Measurements from ENCODE around the gene KLHL36.

Gene KLHL36

DNA sequence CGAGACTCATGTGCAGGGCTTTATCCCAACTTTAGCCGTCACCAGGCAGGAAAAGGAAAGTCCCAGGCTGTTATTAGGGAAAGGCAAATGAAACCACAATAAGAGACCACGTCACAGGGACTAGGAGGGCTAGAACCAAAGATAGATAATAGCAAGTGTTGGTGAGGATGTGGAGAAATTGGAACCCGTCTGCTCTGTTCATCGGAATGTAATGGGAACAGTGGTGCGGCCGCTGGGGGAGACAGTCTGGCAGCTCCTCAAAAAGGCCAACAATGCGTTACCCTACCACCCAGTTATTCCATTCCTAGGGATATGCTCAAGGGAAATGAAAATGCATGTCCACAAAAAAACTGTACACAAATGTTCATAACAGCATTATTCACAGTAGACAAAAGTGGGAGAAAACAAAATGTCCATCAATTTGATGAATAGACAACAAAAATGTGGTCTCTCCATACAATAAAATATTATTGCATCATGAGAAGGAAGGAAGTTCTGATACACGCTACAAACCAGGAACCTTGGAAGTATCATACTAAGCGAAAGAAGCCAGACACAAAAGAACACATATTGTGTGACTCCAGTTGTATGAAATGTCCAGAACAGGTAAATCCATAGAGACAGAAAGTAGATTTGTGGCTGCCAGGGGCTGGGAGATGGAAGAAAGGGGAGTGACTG, 32.0 kb downstream of the KLHL36 start:
- ATAC-seq = no peak
- TF ChIP-seq GLIS3 (CRISPR knock-in tag; IDR thresholded peaks at IDR 0.05) (no peak), ZC3H10 (CRISPR knock-in tag; IDR thresholded peaks at IDR 0.05) (no peak), ISL1 (CRISPR knock-in tag; IDR thresholded peaks at IDR 0.05) (no peak), PPARA (CRISPR knock-in tag; IDR thresholded peaks at IDR 0.05; ENCODE audit: borderline replicate concordance) (no peak), TOX (CRISPR knock-in tag; IDR thresholded peaks at IDR 0.05; ENCODE audit: borderline replicate concordance) (no peak), ARNTL (CRISPR knock-in tag; IDR thresholded peaks at IDR 0.05; ENCODE audit: borderline replicate concordance, low read depth) (no peak), ESRRG (CRISPR knock-in tag; IDR thresholded peaks at IDR 0.05) (no peak), ZNF8 (CRISPR knock-in tag; IDR thresholded peaks at IDR 0.05) (no peak), BACH2 (CRISPR knock-in tag; IDR thresholded peaks at IDR 0.05; ENCODE audit: borderline replicate concordance) (no peak), SNAI2 (CRISPR knock-in tag; IDR thresholded peaks at IDR 0.05) (no peak), RARB (CRISPR knock-in tag; IDR thresholded peaks at IDR 0.05) (no peak), TCF4 (CRISPR knock-in tag; IDR thresholded peaks at IDR 0.05; ENCODE audit: borderline replicate concordance) (no peak)
- TF ChIP-seq, protein P1, sequence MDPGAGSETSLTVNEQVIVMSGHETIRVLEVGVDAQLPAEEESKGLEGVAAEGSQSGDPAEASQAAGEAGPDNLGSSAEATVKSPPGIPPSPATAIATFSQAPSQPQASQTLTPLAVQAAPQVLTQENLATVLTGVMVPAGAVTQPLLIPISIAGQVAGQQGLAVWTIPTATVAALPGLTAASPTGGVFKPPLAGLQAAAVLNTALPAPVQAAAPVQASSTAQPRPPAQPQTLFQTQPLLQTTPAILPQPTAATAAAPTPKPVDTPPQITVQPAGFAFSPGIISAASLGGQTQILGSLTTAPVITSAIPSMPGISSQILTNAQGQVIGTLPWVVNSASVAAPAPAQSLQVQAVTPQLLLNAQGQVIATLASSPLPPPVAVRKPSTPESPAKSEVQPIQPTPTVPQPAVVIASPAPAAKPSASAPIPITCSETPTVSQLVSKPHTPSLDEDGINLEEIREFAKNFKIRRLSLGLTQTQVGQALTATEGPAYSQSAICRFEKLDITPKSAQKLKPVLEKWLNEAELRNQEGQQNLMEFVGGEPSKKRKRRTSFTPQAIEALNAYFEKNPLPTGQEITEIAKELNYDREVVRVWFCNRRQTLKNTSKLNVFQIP (CRISPR knock-in tag; IDR thresholded peaks at IDR 0.05; ENCODE audit: borderline replicate concordance, low read depth) = no peak
- TF ChIP-seq, protein P2, sequence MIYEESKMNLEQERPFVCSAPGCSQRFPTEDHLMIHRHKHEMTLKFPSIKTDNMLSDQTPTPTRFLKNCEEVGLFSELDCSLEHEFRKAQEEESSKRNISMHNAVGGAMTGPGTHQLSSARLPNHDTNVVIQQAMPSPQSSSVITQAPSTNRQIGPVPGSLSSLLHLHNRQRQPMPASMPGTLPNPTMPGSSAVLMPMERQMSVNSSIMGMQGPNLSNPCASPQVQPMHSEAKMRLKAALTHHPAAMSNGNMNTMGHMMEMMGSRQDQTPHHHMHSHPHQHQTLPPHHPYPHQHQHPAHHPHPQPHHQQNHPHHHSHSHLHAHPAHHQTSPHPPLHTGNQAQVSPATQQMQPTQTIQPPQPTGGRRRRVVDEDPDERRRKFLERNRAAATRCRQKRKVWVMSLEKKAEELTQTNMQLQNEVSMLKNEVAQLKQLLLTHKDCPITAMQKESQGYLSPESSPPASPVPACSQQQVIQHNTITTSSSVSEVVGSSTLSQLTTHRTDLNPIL (CRISPR knock-in tag; IDR thresholded peaks at IDR 0.05; ENCODE audit: low read depth) = no peak

DNA sequence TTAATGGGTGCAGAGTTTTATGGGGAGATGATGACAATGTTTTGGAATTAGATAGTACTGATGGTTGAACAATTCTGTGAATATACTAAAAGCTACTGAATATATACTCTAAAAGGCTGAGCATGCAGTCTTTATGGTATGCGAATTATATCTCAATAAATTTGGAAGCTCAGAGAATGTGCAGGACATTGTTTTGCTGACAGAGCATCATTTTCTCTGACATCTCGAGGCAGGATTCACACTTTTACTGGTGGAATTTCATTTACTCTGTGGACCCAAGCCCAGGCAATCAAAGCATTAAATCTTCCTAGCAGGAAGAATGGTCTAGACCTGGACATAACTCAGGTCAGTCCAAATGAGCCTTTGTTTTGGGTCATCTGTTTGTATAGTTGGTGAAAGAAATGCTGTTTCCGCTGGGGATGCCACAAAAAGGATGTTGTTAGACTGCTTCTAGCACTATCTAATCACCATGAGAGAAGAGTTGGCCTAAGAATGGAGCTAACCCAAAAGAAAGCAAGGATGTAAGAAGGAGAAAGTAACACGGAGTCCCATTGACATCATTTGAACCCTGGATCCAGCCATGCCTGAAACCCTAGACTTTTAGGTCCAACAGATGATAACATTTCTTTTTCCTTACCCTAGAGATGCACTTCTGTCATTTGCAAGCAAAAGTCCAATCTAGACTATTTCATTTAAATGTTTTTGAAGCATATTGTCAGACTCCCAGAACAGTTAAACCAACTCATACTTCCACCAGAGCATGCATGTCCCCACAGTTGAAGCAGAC, 32.7 kb downstream of the KLHL36 start:
- ATAC-seq = no peak
- TF ChIP-seq BACH2 (CRISPR knock-in tag; IDR thresholded peaks at IDR 0.05; ENCODE audit: borderline replicate concordance) = no peak
- TF ChIP-seq, protein P3, sequence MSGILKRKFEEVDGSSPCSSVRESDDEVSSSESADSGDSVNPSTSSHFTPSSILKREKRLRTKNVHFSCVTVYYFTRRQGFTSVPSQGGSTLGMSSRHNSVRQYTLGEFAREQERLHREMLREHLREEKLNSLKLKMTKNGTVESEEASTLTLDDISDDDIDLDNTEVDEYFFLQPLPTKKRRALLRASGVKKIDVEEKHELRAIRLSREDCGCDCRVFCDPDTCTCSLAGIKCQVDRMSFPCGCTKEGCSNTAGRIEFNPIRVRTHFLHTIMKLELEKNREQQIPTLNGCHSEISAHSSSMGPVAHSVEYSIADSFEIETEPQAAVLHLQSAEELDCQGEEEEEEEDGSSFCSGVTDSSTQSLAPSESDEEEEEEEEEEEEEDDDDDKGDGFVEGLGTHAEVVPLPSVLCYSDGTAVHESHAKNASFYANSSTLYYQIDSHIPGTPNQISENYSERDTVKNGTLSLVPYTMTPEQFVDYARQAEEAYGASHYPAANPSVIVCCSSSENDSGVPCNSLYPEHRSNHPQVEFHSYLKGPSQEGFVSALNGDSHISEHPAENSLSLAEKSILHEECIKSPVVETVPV (CRISPR knock-in tag; IDR thresholded peaks at IDR 0.05) = no peak
- TF ChIP-seq, protein P4, sequence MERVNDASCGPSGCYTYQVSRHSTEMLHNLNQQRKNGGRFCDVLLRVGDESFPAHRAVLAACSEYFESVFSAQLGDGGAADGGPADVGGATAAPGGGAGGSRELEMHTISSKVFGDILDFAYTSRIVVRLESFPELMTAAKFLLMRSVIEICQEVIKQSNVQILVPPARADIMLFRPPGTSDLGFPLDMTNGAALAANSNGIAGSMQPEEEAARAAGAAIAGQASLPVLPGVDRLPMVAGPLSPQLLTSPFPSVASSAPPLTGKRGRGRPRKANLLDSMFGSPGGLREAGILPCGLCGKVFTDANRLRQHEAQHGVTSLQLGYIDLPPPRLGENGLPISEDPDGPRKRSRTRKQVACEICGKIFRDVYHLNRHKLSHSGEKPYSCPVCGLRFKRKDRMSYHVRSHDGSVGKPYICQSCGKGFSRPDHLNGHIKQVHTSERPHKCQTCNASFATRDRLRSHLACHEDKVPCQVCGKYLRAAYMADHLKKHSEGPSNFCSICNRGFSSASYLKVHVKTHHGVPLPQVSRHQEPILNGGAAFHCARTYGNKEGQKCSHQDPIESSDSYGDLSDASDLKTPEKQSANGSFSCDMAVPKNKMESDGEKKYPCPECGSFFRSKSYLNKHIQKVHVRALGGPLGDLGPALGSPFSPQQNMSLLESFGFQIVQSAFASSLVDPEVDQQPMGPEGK (CRISPR knock-in tag; IDR thresholded peaks at IDR 0.05; ENCODE audit: borderline replicate concordance) = no peak
- no peak for TF ChIP-seq GLIS3 (CRISPR knock-in tag; IDR thresholded peaks at IDR 0.05)

DNA sequence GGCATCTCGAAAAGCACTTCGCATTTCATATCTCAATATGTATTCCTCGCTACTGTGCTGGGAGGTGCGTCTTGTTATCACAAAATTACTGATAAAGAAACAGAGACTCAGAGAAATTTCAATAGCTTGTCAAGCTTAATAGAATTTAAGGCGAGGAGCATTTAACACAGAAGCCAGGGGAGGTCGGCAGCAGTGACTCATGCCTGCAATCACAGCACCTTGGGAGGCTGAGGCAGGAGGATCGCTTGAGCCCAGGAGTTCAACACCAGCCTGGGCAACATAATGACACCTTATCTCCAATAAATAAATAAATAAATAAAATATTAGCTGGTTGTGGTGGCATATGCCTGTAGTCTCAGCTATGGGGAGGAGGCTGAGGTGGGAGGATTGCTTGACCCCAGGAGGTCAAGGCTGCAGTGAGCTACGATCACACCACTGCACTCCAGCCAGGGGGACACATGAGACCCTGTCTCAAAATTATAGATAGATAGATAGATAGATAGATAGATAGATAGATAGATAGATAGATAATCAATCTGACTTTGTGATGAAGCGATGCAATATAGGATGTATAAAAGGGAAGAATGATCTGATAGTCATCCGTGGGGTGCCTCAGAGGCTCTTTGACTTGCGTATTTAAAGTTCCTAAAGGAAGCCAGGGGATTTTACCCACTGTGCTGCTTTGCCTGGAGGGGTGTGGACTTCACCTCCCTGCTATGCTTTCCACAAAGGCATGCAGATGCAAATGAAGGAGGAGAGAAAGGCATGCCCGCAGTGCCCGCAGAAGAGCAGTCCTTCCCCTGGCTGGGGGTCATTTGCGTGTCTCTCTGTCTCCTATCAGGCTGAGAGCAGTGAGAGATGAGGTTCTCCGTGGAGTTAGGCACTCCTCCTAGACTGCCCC, 35.6 kb downstream of the KLHL36 start:
- TF ChIP-seq ZFP3 (CRISPR knock-in tag; IDR thresholded peaks at IDR 0.05) (no peak), SNAI2 (CRISPR knock-in tag; IDR thresholded peaks at IDR 0.05) (no peak), ESRRG (CRISPR knock-in tag; IDR thresholded peaks at IDR 0.05) (no peak), PPARA (CRISPR knock-in tag; IDR thresholded peaks at IDR 0.05; ENCODE audit: borderline replicate concordance) (no peak), ISL1 (CRISPR knock-in tag; IDR thresholded peaks at IDR 0.05) (no peak), TCF4 (CRISPR knock-in tag; IDR thresholded peaks at IDR 0.05; ENCODE audit: borderline replicate concordance) (no peak), TOX (CRISPR knock-in tag; IDR thresholded peaks at IDR 0.05; ENCODE audit: borderline replicate concordance) (no peak), RARB (CRISPR knock-in tag; IDR thresholded peaks at IDR 0.05) (no peak), OSR1 (CRISPR knock-in tag; IDR thresholded peaks at IDR 0.05) (no peak), ZNF70 (CRISPR knock-in tag; IDR thresholded peaks at IDR 0.05) (no peak), ZFP30 (CRISPR knock-in tag; IDR thresholded peaks at IDR 0.05) (no peak), GLIS3 (CRISPR knock-in tag; IDR thresholded peaks at IDR 0.05) (no peak)
- TF ChIP-seq, protein P2 (CRISPR knock-in tag; IDR thresholded peaks at IDR 0.05; ENCODE audit: low read depth) = no peak
- TF ChIP-seq, protein P4 (CRISPR knock-in tag; IDR thresholded peaks at IDR 0.05; ENCODE audit: borderline replicate concordance) = no peak
- no peak for ATAC-seq

Data from SK-N-SH treated with all-trans-retinoic acid at 6 μM for 48 hours (cell line).